Spleen (tissue), 7 donors: ENCODE data around the gene RAB6A.

ENCODE experiments used
- POLR2AphosphoS5 ChIP-seq, 3 donors: sonication (generic); formaldehyde crosslinking; IDR thresholded peaks; one replicate each; pipeline ENCODE4 v1.5.1; 2017; ENCODE audit warnings: antibody characterized with exemption in 3 of 3
- TF ChIP-seq, protein P1 (sequence below), 11 experiments: fragments of 200-600 bp in 7 of 11; fragments of 450-650 bp in 4 of 11; sonication (generic) in 4 of 11; IDR thresholded peaks in 8 of 11; conservative IDR thresholded peaks in 3 of 11; 1 replicate in 7 of 11; 2 replicates in 4 of 11; pipeline versions ENCODE4 v1.4.0 to v1.8.0; 2016 to 2021; ENCODE audit warnings: antibody characterized with exemption in 11 of 11, inconsistent platforms in 4 of 11, mild to moderate bottlenecking in 1 of 11
- donor health status: DM: no; HTN: no; CAD: no; lungs with moderate emphysema.
- donor health status: DM: no; HTN: no; CAD: no.
- donor health status: DM: no; HTN: no; CAD: no.

DNA sequence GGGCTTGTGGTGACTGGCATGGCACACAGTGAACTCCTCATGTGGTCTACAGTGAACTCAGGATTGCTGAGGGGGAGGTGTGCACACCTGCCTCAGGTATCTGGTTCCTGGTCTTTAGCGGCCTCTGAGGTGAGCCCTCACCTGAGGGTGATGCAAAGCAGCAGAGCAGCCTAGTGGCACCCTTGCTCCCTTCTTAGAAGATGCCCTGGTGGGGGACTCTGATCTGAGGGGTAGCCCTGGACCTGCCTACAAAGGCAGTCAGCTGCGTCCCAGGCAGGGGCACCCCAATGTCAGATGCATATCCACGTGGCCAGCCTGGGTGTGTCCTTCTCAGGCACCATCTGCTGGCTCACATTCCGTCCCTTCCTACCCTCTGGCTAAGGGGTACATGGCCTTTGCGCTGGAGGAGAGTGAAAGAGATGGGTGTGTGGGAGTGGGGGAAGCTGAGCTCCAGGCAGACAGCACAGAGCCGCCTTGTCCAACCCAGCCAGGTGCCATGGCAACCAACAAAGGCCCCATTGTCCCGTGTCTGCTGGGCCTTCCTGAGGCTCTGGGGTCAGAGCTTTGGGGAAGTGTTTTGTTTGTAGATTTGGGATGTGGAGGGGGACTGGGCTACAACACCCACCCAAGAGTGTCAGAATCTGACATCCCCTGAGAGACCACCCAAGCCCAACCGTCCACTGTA lies 108.7 kb downstream of the RAB6A start:
- TF ChIP-seq POLR2AphosphoS5 (IDR thresholded peaks at IDR 0.05): no peak
- TF ChIP-seq, protein P1, sequence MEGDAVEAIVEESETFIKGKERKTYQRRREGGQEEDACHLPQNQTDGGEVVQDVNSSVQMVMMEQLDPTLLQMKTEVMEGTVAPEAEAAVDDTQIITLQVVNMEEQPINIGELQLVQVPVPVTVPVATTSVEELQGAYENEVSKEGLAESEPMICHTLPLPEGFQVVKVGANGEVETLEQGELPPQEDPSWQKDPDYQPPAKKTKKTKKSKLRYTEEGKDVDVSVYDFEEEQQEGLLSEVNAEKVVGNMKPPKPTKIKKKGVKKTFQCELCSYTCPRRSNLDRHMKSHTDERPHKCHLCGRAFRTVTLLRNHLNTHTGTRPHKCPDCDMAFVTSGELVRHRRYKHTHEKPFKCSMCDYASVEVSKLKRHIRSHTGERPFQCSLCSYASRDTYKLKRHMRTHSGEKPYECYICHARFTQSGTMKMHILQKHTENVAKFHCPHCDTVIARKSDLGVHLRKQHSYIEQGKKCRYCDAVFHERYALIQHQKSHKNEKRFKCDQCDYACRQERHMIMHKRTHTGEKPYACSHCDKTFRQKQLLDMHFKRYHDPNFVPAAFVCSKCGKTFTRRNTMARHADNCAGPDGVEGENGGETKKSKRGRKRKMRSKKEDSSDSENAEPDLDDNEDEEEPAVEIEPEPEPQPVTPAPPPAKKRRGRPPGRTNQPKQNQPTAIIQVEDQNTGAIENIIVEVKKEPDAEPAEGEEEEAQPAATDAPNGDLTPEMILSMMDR (IDR thresholded peaks at IDR 0.05 in 8 of 11, conservative IDR thresholded peaks at IDR 0.05 in 3 of 11): no peak
